HG02763 (cell line): ENCODE results near the gene CNNM2.
"Not testable (repeated sequence)": the region's sequence is repeated elsewhere in the genome, so short reads cannot be mapped to it uniquely, and the experiment has no call there.

Experiments used
- ATAC-seq: cut with Tn5 transposase; IDR thresholded peaks from one replicate; pipeline ENCODE4 v1.9.1; 2021; ENCODE audit warnings: mild to moderate bottlenecking, moderate library complexity; ENCODE audit not compliant: unreplicated experiment

The CNNM2 gene

DNA sequence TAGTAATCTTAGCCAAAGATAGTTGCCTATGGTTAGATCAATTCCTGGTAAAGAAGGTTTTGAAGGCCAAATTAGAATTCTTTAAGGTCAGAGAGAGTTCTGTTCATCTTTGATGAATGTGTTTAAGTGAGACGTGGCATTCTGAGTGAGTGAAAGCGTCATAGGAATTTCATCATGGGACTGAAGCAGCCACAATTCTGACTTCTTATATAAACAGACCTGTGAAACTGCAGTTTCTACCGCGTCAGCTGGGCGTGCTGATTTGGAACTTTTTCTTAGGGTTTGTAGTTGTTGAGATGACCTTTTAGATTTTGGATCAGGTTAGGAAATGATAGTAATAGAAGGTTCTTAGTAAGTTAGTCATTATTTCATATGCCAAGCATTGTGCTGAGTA, 103.8 kb downstream of the CNNM2 start:
- no peak for ATAC-seq

DNA sequence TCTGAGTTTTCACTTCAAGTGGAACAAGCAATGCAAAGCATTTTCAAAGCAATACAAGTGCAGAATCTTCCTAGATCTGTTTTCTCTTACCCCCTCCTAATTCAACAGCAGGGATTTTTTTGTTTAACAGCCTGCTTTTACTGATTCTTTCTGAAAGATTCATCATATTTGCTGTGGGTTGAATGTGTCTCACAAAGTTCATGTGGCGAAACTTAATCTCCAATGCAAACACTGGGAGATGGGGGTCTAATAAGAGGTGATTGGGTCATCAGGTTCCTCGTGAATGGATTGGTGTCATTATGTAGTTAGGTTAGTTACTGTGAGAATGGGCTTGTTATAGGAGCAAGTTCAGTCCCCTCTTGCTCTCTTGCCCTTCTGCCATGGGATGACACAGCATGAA, 107.6 kb downstream of the CNNM2 start:
- ATAC-seq, result no peak

DNA sequence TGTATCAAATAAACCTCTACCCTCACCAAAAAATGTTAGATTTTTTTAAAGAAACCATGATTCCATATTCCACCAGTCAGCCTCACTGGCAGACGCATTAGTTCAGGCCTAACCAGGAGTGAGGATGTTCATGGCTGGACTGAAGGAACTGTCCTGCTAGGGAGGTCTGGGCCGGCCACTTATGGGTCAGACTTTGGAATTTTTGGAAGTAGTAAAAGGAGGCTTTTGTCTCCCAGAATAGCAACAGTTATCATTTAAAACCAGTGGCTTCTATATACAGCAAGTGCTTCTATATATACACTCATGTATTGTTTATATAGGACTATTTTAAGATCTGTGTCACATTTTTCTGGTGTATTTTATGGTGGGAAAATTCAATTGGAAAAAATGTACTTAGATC, 120.5 kb downstream of the CNNM2 start:
- ATAC-seq, result no peak

DNA sequence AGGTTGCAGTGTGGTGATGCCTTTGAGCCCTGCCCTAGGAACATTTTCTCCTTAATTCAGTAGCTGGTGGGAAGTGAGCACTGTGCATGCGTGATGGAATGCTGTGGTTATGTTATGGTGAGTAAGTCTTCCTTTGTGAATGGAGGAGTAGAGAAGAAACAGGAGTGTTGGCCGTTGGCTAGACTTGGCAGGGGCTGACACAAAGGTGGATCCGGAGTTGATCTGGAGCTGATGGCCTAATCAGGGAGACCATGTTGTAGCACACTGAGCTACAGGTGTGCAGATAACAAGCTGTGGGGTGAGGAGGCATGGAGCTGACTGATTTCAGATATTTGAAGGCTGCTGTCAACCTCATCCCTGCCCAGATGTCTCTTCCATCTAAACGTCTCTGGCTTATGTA, 122.3 kb downstream of the CNNM2 start:
- ATAC-seq, result no peak

DNA sequence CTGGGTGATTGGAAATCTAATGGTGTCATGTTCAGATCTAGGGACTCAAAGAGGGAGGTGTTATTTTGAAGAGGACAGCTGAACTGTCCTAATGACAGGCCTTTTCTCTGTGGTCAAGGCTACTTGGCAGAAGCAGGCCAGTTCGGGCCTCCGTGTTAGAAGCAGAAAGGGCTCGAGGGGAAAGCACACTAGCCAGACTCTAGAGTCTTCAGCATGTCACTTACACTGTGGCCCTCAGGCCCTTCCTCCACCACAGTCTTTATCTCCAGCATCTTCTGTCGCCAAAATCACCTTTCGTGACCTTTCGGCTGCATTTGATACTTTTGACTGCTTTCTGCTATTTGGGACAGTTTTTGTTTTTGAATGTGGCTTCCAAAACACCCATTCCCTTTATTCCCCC, 123.3 kb downstream of the CNNM2 start:
- no peak for ATAC-seq

DNA sequence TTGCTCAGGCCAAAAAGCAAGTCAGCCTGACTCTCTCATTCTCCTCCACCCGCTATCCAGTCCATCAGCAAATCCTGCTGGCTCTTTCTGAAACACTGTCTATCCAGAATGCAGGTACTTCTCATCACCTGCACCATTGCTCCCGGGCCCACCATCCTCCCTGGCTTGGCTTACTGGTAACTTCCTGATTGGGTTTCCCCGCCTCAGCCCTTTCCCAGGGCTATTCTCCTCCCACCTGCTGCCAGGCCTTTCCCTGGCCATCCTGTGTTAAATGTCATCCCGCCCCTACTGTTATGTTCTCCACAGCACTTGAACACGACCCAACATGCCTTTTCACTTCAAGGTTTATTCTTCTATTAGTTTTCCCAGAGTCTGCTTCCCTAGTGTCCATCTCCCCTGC, 124.0 kb downstream of the CNNM2 start:
- no peak for ATAC-seq

DNA sequence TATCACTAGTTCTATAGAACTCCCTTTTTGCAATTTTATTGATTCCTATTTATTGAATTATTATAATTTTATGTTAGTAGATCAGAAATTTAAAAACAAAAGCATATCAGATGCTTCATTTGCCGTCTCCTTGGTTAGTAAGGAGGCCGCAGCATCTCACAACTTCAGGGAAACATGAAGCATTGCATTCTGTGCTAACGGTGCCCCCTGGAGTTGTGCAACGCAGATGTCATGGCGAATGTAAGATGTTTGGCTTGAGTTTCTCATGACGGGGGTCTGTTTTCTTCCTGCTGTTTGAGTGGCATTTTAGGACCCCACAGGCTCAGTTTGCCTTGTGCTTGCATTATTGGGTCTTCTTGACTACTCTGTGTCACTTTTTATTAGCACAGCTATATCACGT, 124.8 kb downstream of the CNNM2 start:
- ATAC-seq, result no peak

DNA sequence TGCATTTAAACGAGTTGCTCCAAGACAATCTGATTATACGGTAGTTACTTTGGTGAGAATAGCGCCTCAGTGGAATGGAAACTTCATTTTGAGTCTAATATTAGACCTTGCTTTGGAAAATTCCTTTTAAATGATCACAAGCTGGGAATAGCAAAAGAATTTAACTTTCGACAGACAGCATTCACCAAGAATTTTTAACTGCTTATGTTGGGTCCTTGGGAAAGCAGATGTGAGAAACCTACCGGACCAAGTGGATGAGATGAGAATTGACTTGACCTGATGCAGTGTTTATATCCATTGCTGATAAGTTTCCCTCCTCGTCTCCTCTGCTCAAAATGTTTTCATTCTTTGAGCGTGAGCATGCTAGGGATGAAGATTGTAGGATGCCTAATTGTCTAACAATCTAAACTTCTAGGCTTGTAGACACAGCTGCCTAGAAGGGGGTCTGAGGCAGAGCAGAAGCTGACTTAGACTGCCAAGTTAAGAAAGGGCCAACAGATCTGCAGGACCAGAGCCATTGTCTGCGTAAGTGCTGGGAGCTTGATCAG, 126.9 kb downstream of the CNNM2 start:
- ATAC-seq, result no peak

DNA sequence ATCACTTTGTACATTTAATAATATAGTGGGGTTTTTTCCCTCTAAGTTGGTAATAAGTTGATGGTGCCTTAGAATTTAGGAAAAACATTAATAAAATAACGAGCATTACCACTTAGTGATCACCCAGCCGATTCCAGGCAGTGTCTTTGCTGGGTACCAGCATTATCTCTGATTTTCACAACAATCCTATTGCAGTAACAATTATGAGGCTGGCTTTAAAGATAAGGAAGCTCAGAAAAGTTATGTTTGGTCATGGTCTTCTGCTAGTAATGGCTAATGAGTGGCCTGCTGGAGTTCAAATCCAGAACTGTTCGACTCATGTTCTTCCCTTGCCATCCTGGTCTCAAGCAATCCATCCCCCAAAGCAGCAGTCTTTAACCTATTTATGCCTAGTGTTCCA, 127.9 kb downstream of the CNNM2 start:
- no peak for ATAC-seq

DNA sequence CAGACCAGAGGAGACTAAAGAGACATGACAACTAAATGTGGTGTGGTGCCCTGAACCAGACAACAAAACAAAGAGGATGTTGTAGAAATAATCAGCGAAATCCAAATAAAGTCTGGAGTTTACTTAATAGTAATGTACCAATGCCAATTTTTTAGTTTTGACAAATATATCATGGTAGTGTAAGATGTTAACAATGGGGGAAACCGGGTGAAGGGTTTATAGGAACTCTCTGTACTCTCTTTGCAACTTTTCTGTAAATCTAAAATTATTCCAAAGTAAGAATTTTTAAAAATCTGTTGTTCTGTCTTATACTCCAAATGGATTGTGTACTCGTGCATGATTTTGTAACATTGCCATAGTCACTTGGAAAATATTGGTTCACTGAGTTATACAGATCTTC, 129.3 kb downstream of the CNNM2 start:
- no peak for ATAC-seq

DNA sequence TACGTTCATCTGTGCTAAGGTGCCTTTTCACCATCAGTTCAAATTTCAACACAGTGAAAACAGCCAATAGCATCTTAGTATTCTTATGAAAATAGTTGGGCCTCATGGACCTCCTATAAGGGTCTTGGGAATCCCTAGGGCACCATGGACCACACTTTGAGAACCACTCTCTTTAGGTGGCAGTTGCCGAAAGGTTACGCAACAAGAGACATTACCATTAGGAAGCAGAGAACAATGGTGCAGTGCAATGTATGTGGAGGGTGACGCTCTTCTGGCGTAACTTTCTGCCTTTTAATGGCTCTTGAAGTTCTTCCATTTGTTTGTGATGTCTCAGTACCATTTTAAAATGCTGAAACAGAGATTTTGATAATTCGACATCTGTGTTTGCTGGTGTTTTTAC, 131.1 kb downstream of the CNNM2 start:
- ATAC-seq, result no peak

DNA sequence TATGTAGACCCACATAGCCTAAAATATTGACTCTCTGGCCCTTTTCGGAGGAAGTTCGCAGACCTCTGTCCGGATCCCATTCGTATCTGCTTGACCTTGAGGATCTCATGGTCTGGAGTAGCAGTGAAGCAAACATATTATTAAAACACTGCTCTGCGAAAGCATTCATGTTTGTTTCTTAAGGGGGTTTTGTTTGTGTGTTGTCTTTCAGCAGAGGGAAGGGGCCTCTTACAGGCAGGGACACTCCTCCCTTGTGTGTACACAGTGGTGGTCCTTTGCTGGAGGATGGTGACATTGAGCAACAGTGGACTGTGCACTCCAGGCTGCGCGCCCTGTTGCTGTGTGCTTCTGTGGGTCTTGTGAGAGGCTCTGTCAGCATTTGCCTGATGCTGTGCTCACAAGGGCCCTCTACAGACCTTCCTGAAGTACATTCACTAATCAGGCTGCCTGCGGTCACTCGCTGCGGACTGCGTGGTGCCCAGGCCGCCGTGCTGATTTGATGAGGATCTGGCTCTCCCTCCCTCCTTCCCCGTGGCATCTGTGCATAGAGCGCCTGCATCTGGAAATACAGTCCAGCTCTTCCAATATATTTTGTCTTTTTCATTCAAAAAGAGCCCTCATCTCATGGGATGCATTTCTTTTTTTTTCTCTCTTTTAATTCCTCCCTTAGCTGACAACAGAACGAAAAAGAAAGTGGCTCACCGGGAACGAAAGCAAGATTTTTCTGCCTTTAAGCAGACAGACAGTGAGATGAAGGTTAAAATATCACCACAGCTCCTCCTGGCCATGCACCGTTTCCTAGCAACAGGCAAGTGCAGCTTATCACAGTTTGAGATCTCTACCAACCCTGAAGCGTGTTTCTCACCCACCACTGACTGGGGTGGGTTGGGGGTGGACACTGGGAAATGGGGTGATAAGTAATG, 135.8 kb downstream of the CNNM2 start:
- peak; percentile 75 for ATAC-seq

DNA sequence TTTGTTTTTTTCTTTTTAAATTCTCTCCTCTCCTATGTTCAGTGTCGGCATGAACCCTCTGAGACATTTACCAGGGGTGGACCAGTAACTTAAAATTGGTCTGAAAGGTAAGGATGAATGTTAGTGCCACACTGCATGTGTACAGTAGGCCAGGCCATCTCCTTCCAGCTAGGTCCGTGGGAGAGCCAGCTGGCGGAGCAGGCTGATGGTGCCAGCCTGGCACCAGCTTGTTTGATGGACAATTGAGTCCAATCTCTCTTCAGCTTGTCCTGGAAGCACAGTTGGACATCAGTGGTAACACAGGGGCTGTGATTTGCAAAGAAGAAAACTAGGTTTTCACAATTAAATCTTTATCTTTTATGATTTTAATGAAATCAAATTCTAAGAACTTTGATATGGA, 136.5 kb downstream of the CNNM2 start:
- no peak for ATAC-seq

DNA sequence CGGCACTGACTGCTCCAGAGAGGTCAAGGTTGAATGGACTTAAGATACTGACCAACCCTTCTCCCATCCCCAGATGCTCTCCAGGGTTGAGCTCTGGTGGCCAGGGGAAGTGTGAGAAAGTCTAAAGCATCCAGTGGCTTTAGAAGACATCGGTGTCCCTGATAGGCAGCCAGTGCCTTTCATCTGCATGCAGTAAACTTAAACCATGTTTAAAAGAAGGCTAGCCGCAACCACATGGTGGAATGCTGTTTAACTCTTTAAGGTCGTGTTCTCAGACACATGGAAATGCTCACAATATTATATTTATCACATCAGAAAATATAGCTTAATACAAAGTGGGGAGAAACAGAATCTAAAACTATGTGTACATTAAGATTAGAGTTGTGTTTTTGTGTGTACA, 137.0 kb downstream of the CNNM2 start:
- ATAC-seq, result no peak

DNA sequence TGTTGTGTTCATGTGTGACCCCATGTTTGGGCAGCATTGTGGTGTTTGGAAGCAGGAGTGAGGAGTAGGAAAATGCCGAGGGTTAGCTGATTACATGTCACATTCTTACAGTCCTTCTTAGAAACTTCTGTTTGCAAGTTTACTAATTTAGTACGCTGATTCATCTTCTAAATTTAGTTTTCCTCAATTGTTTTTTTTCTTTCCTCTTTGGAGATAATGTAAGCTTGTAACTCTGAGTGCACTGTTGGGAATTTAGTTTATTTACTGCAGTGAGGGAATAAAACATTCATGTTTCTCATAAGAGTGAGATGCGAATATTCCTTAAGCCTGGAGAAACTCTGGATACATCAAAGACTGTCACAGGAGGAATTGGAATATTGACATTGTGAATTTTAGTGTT, 139.9 kb downstream of the CNNM2 start:
- no peak for ATAC-seq

DNA sequence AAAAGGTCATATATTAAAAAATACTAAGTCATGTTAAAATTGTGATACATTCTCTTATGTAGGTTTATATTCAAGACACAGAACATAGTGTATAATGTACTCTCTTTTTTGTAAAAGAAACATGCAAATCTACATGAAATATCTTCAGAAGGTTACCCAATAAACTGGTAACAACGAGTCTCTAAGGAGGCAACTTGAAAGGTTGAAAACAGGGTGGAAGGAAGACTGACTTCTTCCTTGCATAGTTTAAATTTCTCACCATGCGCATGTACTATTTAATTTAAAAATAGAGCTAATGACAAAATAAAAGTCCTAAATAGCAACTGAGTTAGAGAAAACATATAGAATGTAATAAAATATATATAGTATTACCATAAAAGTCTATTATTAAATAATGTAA, 142.5 kb downstream of the CNNM2 start:
- ATAC-seq, result no peak

DNA sequence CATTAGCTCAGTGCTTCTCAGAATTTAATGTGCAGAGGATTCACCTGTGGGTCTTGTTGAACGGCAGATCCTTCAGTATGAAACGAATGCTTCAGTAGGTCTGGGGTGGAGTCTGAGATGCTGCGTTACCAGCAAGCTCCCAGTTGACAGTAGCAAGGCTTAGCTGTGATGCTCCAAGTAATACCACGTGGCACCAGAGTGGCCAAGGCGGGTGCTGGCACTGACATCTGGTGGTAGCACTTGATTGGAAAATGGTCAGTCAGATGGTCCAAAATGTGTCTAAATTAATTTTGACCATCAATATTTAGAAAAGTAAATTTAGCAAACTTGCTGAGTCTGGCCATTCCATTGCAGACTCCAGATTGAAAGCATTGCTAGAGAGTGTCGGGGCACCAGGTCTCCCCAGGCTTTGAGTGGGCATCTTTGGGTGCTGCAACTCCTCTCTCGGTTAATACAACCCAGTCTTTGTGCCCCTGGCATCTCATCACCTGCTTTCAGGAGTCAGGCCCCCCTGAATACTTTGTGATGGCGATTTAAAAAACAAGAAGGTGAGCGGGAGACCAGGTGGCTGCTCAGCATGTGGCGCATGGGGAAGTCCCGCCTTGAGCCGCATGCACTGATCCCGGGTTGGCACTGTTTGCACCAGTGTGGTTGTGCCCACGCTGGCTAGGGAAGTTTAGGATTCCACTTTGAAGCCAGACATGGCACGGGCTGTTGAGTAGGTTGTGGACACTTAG, 144.9 kb downstream of the CNNM2 start:
- ATAC-seq, result no peak

DNA sequence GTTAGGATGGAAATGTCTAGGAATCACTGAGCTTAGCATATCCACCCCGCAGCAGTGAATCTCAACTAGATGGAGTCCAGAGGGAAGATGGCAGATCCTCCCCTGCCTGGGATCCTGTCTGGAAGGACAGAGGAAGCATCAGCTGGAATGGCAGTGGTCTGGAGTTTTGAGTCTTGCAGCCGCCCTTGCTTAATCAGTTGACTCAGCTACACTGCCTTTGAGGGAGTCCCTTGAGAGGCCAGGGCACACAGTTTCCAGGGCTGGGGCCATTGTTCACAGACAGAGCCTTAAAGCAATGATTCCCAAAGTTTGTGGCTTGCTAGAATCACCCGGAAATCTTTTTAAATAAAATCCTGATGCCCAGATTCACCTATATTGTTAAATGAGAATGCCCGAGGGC, 146.9 kb downstream of the CNNM2 start:
- no peak for ATAC-seq

DNA sequence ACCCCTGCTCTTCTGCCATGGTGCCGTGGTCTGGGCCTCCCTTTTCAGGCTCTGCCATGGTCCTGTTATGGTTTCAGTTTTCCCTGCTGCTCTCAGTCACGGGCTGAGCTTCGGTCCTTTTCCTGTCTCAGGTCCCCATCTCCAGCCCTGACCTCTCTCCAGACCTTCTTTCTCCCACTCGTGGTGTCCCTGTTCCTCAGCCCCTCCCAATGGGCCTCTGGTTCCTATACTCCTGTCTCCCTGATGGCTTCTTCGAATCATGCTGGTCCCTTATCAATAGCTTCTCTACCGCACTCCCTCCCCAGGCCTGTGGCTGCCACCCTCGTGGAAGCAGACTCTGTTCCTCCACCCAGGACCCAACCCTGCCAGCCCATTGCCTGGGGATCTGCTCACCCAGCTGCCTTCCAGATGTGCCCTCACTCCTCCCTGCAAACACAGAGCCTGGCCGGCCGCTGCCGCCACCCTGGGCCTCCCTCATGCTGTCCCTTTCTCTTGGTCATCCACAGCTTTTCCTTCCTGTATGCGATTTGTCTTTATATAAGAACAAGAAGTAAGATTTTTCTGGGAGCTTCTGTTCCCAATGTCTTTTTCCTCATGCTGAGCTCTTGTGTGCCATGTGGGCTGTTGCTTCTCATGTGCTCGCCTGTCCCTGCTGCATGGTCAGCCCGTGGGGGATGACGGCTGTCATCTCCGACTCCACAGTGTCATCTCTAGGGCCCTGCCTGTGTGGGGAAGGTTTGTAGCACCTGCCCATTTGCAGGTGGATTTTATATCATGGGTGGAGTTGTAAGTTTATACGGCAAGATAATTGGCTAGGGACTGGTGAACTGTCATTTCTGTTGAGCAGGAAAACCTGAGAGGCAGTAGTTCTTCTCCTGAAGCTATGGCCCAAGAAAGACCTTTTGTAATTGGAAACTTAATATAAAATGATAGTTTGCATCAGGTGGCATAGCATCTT, 148.3 kb downstream of the CNNM2 start:
- ATAC-seq, result no peak

DNA sequence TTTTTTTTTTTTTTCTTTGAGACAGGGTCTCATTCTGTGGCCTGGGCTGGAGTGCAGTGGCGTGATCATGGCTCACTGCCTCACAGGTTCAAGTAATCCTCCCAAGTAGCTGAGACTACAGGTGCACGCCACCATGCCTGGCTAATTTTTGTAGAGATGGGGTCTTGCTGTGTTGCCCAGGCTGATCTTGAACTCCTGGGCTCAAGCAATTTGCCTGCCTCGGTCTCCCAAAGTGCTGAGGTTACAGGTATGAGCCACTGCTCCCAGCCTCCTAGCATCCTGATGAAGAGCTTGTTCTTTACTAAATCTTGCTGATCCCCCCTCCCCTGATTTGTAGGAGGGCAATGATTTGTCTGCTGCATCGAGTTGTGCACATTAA, 149.0 kb downstream of the CNNM2 start:
- ATAC-seq, result not testable (repeated sequence)

DNA sequence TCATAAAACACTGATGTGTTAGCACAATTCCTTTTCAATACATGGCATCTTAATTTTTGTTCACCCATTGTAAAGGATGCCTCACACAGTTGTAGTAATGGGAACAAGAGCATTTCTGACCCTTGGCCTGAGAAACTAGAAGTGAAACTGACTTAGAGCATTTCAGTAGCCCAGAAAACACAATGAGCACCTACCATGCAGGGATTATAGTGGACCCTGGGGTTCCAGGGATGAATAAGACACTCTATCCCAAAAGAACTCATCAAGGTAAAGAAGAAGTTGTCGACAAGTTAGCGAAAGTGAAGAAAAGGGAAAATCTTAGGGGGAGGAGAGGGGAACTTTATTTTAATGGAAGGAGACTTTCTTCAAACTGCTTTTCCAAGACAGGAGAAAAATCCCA, 149.4 kb downstream of the CNNM2 start:
- no peak for ATAC-seq
